Hepatic stellate cell (primary cell): ENCODE data around the gene AKT2.
"Not testable (repeated sequence)": the region's sequence is repeated elsewhere in the genome, so short reads cannot be mapped to it uniquely, and the experiment has no call there.

Source experiments
- DNase-seq: peaks from one replicate; pipeline ENCODE4 v3.0.0; 2011; ENCODE audit warnings: low spot score

AKT2 gene

DNA sequence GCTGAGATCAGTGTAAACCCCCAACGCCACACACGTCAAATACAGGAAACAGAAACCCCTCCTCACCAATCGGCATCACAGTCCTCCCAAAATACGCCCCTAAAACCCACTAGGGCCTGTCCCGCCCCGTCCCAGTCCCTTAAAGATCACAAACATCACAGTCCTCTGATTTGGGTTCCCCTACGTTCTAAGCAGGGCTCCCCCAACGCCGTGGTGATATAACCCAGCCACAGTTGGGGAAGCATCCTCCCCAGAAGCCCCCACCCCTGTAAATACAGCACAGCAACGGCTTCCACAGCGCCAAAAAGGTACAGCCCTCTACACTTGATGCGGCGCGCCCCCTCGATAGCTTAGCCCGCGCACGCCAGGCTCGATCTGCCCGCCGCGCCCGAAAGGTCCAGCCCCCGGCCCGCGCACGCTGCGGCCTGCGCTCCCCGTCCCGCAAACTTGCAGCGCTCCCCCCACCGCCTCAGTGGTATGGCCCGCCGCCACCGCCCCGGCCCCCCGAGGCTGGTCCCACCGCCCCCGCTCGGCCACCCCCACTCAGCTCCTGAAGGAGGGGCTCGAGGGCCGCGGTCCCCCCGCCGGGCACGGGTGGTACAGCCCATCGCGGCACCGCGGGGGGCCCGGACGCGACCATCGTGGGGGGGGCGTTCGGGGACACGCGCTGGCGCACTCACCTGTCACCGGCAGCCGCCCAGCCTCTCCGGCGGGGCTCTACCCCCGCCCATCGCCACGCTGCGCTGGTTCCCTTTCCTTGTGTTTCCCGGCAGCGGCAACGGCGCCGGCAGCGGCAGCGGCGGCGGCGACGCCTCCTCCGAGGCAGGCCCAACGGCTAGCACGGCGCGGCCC lies at the start of gene AKT2:
TSS of gene AKT2 (minus strand) at position 845 of the 852 bp plus-strand sequence. CDS start 20,078 bp downstream, outside the sequence.
- peak; percentile 38 for DNase-seq

DNA sequence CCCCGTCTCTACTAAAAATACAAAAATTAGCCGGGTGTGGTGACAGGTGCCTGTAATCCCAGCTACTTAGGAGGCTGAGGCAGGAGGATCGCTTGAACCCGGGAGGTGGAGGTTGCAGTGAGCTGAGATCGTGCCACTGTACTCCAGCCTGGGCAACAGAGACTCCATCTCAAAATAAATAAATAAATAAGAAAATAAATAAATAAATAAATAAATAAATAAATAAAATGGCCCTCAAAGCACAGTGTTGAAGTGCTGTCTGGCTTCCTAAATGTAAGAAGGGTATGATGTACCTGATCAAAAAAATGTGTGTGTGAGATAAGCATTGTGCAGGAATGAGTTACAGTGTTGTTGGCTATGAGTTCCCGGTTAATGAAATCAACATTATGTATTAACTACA lies 47.9 kb upstream of the AKT2 start:
- DNase-seq = not testable (repeated sequence)

DNA sequence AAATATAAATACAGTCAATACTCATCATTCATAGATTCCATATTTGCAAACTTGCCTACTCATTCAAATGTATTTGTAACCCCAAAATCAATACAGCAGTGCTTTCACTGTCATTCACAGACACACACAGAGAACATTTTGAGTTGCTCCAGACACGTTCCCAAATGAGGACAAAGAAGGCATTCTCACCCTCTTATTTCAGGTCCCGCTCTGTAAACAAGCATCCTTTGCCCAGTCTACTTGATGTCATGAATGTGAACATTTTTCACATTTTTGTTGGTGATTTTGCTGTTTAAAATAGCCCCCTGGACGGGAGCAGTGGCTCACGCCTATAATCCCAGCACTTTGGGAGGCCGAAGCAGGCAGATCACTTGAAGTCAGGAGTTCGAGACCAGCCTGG lies 47.5 kb upstream of the AKT2 start:
- DNase-seq = no peak

DNA sequence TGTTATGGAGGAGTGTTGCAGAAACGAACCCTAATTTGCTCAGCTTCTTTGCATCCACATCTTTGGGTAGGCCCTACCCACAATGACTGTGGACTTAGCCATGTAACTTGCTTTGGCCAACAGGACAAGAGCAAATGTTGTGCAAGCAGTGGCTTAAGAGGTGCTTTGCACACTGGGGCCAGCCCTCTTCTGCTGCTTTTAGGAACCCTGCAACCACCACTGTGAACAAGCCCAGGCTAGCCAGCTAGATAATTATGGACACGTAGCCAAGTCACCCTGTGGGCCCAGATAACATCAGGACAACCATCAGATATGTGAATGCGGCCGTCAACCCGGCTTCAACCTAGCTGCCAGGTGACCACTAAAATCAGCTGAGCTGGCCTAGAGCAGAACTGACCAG lies 45.9 kb upstream of the AKT2 start:
- no peak for DNase-seq

DNA sequence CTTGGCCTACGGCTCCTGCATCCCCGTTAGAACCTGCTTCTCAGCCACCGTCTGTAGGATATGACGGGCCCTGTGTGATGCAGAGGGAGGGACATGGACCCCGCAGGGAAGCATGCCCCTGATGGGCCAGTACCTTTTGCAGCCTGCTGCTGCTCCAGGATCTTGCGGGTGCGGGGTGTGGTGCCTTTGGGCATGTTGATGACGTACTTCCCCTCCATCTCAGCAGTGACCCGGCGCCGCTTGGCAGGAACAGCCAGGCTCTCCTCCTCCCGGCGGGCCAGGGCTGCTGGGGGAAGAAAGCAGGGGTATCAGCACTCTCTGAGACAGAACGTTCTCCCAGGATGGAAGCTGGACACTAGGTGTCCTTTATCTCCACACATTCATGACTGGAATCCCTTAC lies 41.1 kb upstream of the AKT2 start:
- no peak for DNase-seq

DNA sequence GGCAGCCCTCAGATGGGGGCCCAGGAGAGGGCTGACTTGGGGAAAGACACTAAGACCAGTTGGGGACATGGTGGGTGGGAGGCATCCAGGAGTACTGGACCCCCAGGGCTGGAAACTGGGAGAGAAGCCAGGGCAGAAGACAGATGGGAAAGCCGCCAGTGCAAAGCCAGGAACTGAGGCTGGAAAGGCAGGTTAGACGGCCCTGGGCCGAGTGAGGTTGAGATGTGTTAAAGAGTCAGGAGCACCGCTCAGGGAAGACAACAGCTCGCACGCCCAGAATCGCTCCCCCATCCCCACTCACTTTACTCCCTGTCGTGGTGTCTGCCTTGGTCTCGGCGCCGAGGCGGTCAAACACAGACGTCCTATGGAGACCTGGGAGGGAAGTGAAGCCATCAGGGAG lies 38.6 kb upstream of the AKT2 start:
- no peak for DNase-seq

DNA sequence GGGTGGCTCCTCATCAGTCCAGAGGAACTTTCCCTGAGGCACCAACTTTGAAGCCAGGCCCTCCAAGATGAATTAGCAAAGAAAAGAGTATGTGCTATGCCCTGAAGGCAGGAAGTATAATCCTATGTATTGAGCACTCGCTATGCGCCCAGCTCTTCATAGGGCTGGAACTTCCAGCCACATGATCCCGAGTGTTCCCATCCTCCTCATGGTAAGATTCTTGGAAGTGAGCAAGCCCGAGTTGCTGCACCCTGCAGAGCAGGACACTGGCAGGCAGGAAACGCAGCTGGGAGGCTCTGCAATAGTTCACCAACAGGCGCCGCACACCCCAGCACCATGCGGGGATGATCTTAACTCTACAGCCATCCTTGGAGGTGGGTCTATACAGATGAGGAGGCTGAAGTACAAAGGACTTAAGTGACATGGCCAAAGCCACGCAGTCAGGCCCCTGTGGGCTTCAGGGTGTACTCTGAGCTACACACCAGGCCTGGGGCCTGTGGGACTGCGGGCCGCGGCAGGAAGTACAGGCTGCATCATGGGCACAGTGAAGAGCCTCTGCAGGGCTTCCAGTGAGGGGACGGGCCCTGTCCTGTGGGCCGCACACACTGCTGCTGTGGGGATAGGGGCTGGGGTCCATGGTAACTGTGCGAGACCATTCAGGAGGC lies 37.9 kb upstream of the AKT2 start:
- no peak for DNase-seq

DNA sequence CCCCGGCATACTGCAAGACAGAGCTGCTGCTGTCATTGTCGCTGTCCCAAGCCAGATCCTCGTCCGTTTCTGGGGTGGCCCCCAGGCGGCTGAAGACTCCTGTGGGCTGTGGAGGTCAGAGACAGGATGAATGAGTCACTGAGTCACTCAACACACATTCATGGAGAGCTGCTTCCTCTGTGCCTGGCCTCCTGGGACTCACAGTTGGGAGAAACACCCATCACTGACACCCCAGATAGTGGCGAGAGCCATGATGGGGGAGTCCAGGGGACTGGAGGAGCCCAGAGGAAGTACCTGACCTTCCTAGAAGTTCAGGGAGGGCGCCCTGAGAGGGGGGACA lies 37.1 kb upstream of the AKT2 start:
- peak; percentile 32 for DNase-seq

DNA sequence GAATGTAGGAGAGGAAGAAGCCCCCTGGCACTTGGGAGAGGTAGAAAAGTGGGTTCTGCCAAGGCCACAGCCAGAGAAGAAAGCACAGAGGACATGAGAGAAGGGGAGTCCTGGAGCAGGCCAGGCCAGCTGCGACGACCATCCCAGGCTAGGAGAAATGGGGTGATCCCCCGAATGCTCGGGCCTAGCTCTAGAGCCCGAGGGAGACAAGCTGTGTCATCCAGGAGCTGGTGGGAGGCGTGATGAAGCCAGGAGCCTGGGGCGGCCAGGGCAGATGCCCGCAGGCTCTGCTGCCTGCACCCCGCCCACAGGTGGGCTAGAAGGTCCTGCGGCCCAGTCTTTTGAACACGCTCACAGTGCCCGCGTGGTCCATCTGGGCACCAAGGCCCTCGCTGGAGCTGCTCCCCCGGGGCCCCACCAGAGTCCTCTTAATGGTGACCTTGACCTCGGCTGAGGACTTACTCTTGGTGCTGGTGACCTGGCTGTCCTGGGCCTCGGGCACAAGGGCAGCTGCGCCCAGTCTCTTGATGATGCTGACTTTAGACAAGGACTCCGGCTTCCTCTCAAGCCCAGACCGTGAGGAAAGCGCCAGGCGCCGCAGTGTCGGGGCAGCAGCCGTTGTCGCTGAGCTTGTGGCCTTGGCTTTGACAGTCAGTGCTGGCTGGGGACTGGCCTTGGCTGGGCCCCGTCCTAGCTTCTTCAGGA lies 36.6 kb upstream of the AKT2 start:
- DNase-seq = no peak

DNA sequence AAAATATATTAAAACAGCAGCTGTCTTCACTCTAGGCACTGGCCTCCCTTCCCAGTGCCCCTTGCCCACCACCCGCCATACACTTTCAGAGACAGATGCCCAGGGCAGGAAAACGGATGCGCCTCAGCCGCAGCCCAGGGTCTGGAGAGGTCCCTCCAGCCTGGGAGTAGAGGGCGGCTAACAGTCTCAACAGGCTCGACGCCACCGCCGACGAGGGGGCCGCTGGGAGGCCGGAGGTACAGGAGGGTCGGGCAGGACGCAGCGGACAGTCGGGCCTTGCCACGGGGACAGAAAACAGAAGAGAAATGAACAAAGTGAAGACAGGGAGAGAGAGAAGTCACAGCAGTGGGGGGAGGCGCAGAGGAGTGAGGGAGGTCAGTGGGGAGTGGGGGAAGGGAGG lies 35.9 kb upstream of the AKT2 start:
- no peak for DNase-seq

DNA sequence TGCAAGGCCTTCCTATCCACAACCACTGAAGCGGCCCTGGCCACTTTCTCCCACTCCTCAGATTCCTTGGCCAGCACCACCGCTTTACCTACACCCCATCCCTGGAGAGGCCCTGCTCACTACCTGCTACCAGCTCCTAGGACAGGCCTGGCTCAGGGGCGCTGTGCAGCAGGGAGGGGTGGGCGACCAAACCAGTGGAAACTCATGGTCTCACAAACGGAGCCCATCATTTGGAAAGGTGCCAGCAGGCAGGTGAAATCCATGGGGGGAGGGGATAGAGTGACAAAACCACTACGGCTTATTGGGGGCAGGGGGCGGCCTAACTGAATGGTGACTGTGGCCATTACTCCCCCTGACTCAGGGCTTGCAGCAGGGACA lies 35.4 kb upstream of the AKT2 start:
- DNase-seq = no peak

DNA sequence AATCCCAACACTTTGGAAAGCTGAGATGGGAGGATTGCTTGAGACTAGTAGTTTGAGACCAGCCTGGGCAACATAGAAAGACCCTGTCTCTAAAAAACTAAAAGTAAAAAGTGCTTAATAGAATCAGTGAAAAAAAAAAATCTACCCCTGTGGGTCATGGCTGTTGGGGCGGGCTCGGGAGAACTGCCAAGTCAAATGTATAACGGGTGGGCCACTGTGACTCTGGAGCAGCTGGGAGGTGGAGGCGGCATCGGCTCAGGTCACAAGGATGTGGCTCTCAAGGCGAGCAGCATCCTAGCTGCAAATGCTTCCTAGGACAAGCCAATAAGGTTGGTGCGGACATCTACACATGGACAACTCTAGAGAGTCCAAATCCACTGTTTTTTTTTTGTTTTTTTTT lies 32.2 kb upstream of the AKT2 start:
- DNase-seq = no peak

DNA sequence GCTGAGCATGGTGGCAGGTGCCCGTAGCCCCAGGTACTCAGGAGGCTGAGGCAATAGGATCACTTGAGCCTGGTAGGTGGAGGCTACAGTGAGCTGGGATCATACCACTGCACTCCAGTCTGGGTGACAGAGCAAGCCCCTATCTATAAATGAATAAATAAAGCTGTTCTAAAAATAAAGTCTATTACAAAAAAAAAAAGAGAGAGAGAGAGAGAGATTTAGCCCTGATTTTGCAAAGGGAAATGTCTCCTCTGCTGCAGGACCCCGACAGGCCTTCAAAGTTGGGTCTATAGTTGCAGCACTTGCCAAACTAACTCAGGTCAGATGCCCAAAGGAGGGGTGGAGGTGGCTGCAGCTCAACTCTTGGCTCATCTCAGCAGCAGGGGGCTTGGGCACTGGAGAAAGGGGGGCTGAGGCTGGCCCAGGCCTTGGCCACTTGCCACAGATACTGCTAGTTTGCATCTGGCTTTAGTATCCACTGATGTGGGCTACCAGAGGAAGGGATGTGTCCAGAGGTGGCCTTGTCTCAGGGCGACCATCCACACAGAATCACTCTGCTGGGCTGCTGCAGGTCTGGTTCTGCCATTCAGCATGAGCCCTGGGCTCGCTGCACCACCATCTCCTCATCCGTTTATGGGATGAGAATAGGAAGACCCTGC lies 30.8 kb upstream of the AKT2 start:
- DNase-seq = no peak

DNA sequence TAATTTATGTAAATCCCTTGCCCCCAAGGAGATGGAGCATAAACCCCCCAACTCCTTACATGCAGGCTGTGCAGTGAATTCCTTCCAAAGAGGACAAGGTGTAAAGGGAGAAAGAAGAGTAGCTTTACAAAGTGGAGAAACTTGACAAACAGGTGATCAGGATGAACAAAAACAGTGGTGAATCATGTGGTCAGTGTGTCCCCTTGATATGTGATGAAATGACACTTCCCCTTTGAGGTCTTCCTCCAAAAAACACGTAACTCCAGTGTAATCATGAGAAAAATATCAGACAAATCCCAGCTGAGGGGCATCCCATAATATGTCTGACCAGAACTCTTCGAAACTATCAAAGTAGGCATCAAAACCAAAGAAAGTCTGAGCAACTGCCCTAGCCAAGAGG lies 29.5 kb upstream of the AKT2 start:
- DNase-seq = no peak

DNA sequence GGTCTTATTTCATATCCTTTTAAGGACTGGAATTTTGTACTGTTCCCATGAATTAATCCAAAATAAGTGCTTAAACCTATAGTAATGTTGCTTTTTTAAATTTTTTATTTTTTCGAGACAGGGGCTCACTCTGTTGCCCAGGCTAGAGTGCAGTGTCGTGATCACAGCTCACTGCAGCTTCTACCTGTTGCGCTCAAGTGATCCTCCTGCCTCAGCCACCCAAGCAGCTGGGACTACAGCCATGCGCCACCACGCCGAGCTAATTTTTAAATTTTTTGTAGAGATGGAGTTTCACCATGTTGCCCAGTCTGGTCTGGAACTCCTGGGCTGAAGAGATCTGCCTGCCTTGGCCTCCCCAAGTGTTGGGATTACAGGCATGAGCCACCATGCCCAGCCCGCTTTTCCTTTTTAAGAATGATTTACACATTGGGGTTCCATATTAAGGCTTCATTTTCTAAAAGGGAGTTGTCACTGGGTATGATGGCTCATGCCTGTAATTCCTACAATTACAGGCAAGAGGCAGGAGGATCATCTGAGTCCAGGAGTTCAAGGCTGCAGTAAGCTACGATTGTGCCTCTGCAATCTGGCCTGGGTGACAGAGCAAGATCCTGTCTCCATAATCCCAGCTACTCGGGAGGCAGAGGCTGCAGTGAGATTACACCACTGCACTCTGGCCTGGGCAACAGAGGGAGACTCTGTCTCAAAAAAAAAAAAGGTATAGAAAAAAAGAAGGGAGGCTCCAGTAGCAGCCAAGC lies 28.3 kb upstream of the AKT2 start:
- DNase-seq = no peak

DNA sequence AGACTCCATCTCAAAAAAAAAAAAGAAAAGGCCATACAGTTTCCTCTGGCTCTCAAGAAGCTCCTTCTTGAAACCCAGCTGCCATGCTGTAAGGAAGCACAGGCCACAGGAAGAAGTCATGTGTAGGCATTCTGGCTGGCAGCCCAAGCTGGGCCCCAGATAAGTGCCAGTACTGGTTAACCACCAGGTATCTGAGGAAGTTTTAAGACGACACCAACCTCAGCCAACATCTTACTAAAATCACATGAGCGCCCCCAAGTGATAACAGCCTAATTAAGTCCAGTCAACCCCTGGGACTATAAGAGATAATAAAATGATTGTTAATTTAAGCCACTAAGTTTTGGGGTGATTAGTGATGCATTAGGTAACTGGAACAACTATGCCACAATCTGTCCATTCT lies 27.4 kb upstream of the AKT2 start:
- DNase-seq = no peak

DNA sequence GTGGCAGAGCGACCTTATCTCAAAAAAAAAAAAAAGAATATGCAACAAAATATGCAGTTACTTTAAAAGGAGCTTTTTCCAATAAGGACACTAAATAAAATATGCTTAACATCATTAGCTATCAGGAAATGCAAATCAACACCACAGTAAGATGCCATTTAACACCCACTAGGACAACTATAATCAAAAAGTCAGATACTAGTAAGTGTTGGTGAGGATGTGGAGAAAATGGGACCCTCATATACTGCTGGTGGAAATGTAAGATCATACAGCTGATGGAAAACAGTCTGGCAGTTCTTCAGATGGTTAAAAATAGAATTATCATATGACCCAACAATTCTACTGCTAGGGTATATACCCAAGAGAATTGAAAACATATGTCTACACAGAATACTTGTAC lies 24.5 kb upstream of the AKT2 start:
- no peak for DNase-seq

DNA sequence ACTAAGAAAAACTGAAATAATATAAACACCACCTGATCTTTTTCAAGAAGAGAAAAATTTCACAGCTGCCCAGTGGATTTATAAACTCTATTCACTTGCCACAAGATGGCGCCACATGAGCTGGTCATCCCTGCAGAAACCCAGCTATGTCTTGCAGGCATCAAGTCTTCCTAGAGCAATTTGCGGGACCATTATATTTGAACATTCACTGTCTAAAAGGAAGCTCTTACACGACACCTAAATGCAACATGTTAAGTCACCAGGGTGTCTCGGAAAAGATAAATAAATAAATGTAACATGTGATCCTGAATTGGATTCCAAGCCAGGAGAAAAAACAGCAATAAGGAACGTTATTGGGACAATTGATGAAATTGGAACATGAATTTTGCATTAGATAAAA lies 20.3 kb upstream of the AKT2 start:
- peak; percentile 88 for DNase-seq

DNA sequence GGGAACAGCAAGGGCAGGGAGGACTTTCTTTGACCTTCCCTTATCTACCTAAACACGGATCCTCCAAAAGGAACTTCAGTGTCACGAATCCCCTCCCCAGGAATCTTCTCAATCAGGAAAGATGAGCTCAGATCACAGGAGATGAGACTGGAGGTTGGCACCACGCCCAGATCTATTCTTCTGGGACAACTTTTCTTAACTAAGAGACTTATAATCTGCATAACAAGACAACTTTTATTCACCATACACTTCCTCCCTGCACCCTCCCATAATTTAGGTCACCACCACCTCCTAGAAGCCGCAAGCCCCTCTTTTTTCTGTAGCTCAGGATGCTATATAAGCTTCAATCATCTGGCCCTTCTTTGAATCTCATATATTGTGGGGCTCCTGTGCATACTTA lies 19.2 kb upstream of the AKT2 start:
- no peak for DNase-seq

DNA sequence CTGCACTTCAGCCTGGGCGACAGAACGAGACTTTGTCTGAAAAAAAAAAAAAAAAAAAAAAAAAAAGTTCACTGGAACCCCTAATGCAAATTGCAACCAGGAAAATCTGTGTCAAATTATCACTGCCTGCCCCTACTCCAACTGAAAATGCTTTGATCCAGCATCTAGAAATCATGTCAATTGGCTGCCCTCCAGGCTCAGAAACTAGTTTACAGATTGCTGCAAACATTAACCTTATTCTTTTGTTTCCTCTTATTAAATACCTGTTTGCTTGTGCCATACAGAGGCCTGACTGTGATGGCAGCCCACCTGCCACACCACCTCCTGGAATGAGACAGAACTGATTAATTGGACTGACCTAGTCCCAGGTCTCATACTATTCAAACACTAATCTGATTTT lies 18.6 kb upstream of the AKT2 start:
- DNase-seq = no peak

DNA sequence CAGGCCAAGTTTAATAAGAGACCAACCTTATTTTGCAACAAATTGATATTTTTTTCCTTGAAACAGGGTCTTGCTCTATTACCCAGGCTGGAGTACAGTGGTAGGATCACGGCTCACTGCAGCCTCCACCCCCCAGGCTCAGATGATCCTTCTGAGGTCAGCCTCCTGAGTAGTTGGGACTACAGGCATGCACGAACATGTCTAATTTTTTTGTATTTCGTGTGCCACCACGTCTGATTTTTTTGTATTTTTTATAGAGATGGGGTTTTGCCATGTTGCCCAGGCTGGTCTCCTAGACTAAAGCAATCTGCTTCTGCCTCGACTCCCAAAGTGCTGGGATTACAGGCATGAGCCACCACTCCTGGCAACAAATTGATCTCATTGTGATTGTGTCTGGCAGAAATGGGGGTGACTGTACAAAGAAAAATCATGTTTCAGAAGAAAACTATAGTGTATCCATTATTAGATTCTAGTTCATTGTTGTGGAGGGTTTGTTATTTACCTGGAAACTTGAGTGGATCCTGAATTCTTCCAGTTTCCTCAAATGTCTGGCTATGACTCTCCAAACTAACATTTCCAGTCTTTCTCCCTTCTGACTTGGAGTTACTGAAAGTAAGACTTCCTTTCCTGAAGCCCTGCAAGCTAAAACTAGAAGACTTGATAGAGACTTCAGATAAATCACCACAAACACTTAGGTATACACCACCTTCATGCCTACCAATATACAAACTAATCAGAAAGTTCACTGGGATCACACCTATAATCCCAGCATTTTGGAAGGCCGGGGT lies 17.3 kb upstream of the AKT2 start:
- DNase-seq = no peak
